Omental fat pad (tissue), 4 donors: ENCODE measurements around the gene FAT1. TPM values are rescaled to one million over a fixed set of nuclear protein-coding genes. Genes with fewer than 3 reads are reported as not detected.
"Not testable (repeated sequence)": the region's sequence is repeated elsewhere in the genome, so short reads cannot be mapped to it uniquely, and the experiment has no call there.

Experiments used
- ATAC-seq: fragments of 150-250 bp; one replicate; pipeline ENCODE4 v1.9.1; 2016; ENCODE audit warnings: mild to moderate bottlenecking, moderate library complexity; ENCODE audit not compliant: low FRiP score
- DNase-seq: peaks from one replicate; pipeline ENCODE4 v3.0.0-alpha.2; 2019; ENCODE audit warnings: low spot score
- CTCF ChIP-seq, 3 donors: fragments of 450-650 bp; IDR thresholded peaks; one replicate each; pipeline ENCODE4 v1.5.1; 2016 to 2017; ENCODE audit warnings: antibody characterized with exemption in 3 of 3, mild to moderate bottlenecking in 3 of 3, moderate library complexity in 2 of 3
- total RNA-seq, 4 donors: library from RNA; depleted of rRNA; stranded (reverse); fragments of >200 nt; gene quantifications; one replicate each; pipeline ENCODE4 v1.1.0, GENCODE V29; 2016

The FAT1 gene
- total RNA-seq, 4 donors from 2014 or later, result 35.3 to 90.8 (median 69.9) TPM

- TF ChIP-seq CTCF (IDR thresholded peaks at IDR 0.05), result no peak
- no peak for DNase-seq
- no peak for ATAC-seq
These were observed 41.5 kb upstream of the FAT1 start for GRCh38 chr4:186765138-186765537.

GRCh38 chr4:186764457-186764856 is 40.8 kb upstream of the FAT1 start:
- ATAC-seq (no peak), DNase-seq (no peak)
- no peak for TF ChIP-seq CTCF (IDR thresholded peaks at IDR 0.05)

GRCh38 chr4:186762865-186763264 is 39.2 kb upstream of the FAT1 start:
- TF ChIP-seq CTCF (IDR thresholded peaks at IDR 0.05), result no peak
- DNase-seq (no peak), ATAC-seq (no peak)

GRCh38 chr4:186762361-186762760 is 38.7 kb upstream of the FAT1 start:
- ATAC-seq, result no peak

GRCh38 chr4:186761956-186762355 is 38.3 kb upstream of the FAT1 start:
- DNase-seq, ATAC-seq: not testable (repeated sequence)

More at GRCh38 chr4:186762361-186762760, 38.7 kb upstream of the FAT1 start:
- no peak for TF ChIP-seq CTCF (IDR thresholded peaks at IDR 0.05)
- no peak for DNase-seq

GRCh38 chr4:186761393-186761792 is 37.7 kb upstream of the FAT1 start:
- TF ChIP-seq CTCF (IDR thresholded peaks at IDR 0.05), result no peak
- DNase-seq (no peak), ATAC-seq (no peak)

- DNase-seq, result no peak
- no peak for TF ChIP-seq CTCF (IDR thresholded peaks at IDR 0.05)
- no peak for ATAC-seq
These were observed 36.9 kb upstream of the FAT1 start for GRCh38 chr4:186760576-186760975.

GRCh38 chr4:186759990-186760389 is 36.3 kb upstream of the FAT1 start:
- DNase-seq (no peak), ATAC-seq (no peak)
- TF ChIP-seq CTCF (IDR thresholded peaks at IDR 0.05), result no peak
